HepG2 (cell line): Measurements from ENCODE around the gene BRD3. TPM values are rescaled to one million over a fixed set of nuclear protein-coding genes. Genes with fewer than 3 reads are reported as not detected.

Experiments used
- AGO1 ChIP-seq: fragments of 200-400 bp; formaldehyde crosslinking; IDR thresholded peaks from 2 replicates; pipeline ENCODE4 v1.6.1; 2017; ENCODE audit warnings: mild to moderate bottlenecking, low read depth, low read length, moderate library complexity; ENCODE audit not compliant: poor library complexity, severe bottlenecking
- CAMTA2 ChIP-seq: sonication (generic); formaldehyde crosslinking; IDR thresholded peaks from 2 replicates; pipeline ENCODE4 v1.4.0; 2020; ENCODE audit warnings: mild to moderate bottlenecking, missing genetic modification reagents, borderline replicate concordance
- CHD4 ChIP-seq: fragments of 200-600 bp; sonication (generic); IDR thresholded peaks from 2 replicates; pipeline ENCODE4 v1.7.0; 2017; ENCODE audit warnings: mild to moderate bottlenecking, low read length, borderline replicate concordance
- ELF3 ChIP-seq: IDR thresholded peaks from 2 replicates; pipeline ENCODE4 v1.6.1; 2016; ENCODE audit warnings: missing genetic modification reagents, missing compliant biosample characterization
- GTF2F1 ChIP-seq: fragments of 150-350 bp; IDR thresholded peaks from 2 replicates; pipeline ENCODE4 v1.6.1; 2014; ENCODE audit warnings: low read length
- HNF1A ChIP-seq, 2 experiments: sonication (generic) in 1 of 2; formaldehyde crosslinking in 1 of 2; IDR thresholded peaks; 2 replicates each; pipeline versions ENCODE4 v1.4.0 to v1.6.1; 2016 to 2020; ENCODE audit warnings: borderline replicate concordance in 1 of 2, low read depth in 1 of 2, mild to moderate bottlenecking in 1 of 2, missing genetic modification reagents in 1 of 2
- HNF1B ChIP-seq: sonication (generic); formaldehyde crosslinking; IDR thresholded peaks from 2 replicates; pipeline ENCODE4 v1.5.1; 2020; ENCODE audit warnings: mild to moderate bottlenecking, moderate library complexity, missing genetic modification reagents
- NFE2 ChIP-seq: sonication (generic); formaldehyde crosslinking; IDR thresholded peaks from 2 replicates; pipeline ENCODE4 v1.4.0; 2020; ENCODE audit warnings: missing genetic modification reagents
- NKX3-1 ChIP-seq: sonication (generic); formaldehyde crosslinking; IDR thresholded peaks from 2 replicates; pipeline ENCODE4 v1.5.0; 2020; ENCODE audit warnings: missing genetic modification reagents
- NPAS2 ChIP-seq: sonication (generic); formaldehyde crosslinking; IDR thresholded peaks from 2 replicates; pipeline ENCODE4 v1.8.0; 2022; ENCODE audit warnings: mild to moderate bottlenecking, missing genetic modification reagents, borderline replicate concordance
- PATZ1 ChIP-seq: sonication (generic); formaldehyde crosslinking; IDR thresholded peaks from 2 replicates; pipeline ENCODE4 v1.4.0; 2020; ENCODE audit warnings: missing genetic modification reagents
- SP140L ChIP-seq: sonication (generic); formaldehyde crosslinking; IDR thresholded peaks from 2 replicates; pipeline ENCODE4 v1.4.0; 2020; ENCODE audit warnings: missing genetic modification reagents, borderline replicate concordance
- TP53 ChIP-seq: sonication (generic); formaldehyde crosslinking; conservative IDR thresholded peaks from 2 replicates; pipeline ENCODE4 v1.4.0; 2020; ENCODE audit warnings: missing genetic modification reagents
- TRAFD1 ChIP-seq: sonication (generic); formaldehyde crosslinking; IDR thresholded peaks from 2 replicates; pipeline ENCODE4 v1.5.1; 2020; ENCODE audit warnings: missing genetic modification reagents, mild to moderate bottlenecking, borderline replicate concordance
- ZBTB46 ChIP-seq: sonication (generic); formaldehyde crosslinking; IDR thresholded peaks from 2 replicates; pipeline ENCODE4 v1.4.0; 2020; ENCODE audit warnings: mild to moderate bottlenecking, missing genetic modification reagents, borderline replicate concordance
- ZNF101 ChIP-seq: sonication (generic); formaldehyde crosslinking; IDR thresholded peaks from 2 replicates; pipeline ENCODE4 v1.4.0; 2020; ENCODE audit warnings: mild to moderate bottlenecking, low read depth, missing genetic modification reagents, borderline replicate concordance
- ZNF614 ChIP-seq: IDR thresholded peaks from 2 replicates; pipeline ENCODE4 v1.6.1; 2018; ENCODE audit warnings: missing biosample characterization, missing genetic modification reagents, inconsistent platforms, borderline replicate concordance
- polyA plus RNA-seq, 8 experiments: library from polyadenylated mRNA; depleted of rRNA in 3 of 8; stranded (reverse) in 7 of 8; unstranded in 1 of 8; fragments of >200 nt; fragmentation: Illumina TruSeq in 4 of 8; extraction: Trizol in 4 of 8; gene quantifications; 2 replicates each; pipeline versions ENCODE4 v1.2.1 to v1.2.3, GENCODE V29; 2011 to 2016; ENCODE audit warnings: low read depth in 4 of 8, missing spikeins in 1 of 8, mixed read lengths in 1 of 8; ENCODE audit not compliant: insufficient read depth in 1 of 8
- total RNA-seq, 5 experiments: library from RNA; depleted of rRNA; stranded (reverse); fragments of >200 nt; fragmentation: Illumina TruSeq; extraction: Trizol; gene quantifications; 2 replicates each; pipeline ENCODE4 v1.2.3, GENCODE V29; 2016; ENCODE audit warnings: low read depth in 1 of 5

Gene BRD3
- total and polyA plus RNA-seq, 2 of the 13 experiments (the other 11 are each of a cell fraction or from before 2014, with no cell fraction given), result 5.9 to 12.9 TPM

- TF ChIP-seq AGO1 (no peak), CAMTA2 (CRISPR knock-in tag) (no peak), GTF2F1 (no peak), TRAFD1 (CRISPR knock-in tag) (no peak), PATZ1 (CRISPR knock-in tag) (no peak), NFE2 (CRISPR knock-in tag) (no peak), HNF1A (IDR thresholded peaks at IDR 0.05; ENCODE audit: low read depth) (no peak), HNF1A (CRISPR knock-in tag; IDR thresholded peaks at IDR 0.05; ENCODE audit: borderline replicate concordance) (no peak), SP140L (CRISPR knock-in tag) (no peak), ELF3 (CRISPR knock-in tag) (no peak), NPAS2 (CRISPR knock-in tag) (no peak), ZBTB46 (CRISPR knock-in tag) (no peak), NKX3-1 (CRISPR knock-in tag) (no peak), ZNF101 (CRISPR knock-in tag) (no peak), ZNF614 (CRISPR knock-in tag) (no peak), CHD4 (no peak), TP53 (CRISPR knock-in tag) (no peak), HNF1B (CRISPR knock-in tag) (peak; percentile 56; the same call in 1 of the 2 replicates)
These were observed 31.4 kb upstream of the BRD3 start (continued) for GRCh38 chr9:134099123-134099761.
